GM21423 (cell line): ENCODE measurements around the gene GRK2.
"Not testable (repeated sequence)": the region's sequence is repeated elsewhere in the genome, so short reads cannot be mapped to it uniquely, and the experiment has no call there.

Experiments used
- ATAC-seq: cut with Tn5 transposase; IDR thresholded peaks from one replicate; pipeline ENCODE4 v1.9.1; 2021; ENCODE audit warnings: mild to moderate bottlenecking, moderate library complexity; ENCODE audit not compliant: unreplicated experiment

GRK2 gene

GRCh38 chr11:67310246-67311050 lies 44.2 kb downstream of the GRK2 start:
- no peak for ATAC-seq

- no peak for ATAC-seq
Measured at GRCh38 chr11:67311051-67311555, 44.8 kb downstream of the GRK2 start.

- no peak for ATAC-seq
Measured at GRCh38 chr11:67311556-67312082, 45.3 kb downstream of the GRK2 start.

- ATAC-seq: no peak
Measured at GRCh38 chr11:67312187-67313021, 46.1 kb downstream of the GRK2 start.

- no peak for ATAC-seq
Measured at GRCh38 chr11:67313125-67313890, 47.0 kb downstream of the GRK2 start.

GRCh38 chr11:67314218-67314617 lies 47.9 kb downstream of the GRK2 start:
- ATAC-seq: no peak

- no peak for ATAC-seq
Measured at GRCh38 chr11:67315325-67315909, 49.1 kb downstream of the GRK2 start.

- ATAC-seq: no peak
Measured at GRCh38 chr11:67316882-67317204, 50.6 kb downstream of the GRK2 start.

- peak; percentile 79 for ATAC-seq
Measured at GRCh38 chr11:67317205-67317887, 51.1 kb downstream of the GRK2 start.

GRCh38 chr11:67317888-67318555 lies 51.7 kb downstream of the GRK2 start:
- no peak for ATAC-seq

- ATAC-seq: not testable (repeated sequence)
Measured at GRCh38 chr11:67318876-67319275, 52.6 kb downstream of the GRK2 start.

- ATAC-seq: no peak
Measured at GRCh38 chr11:67320011-67320410, 53.7 kb downstream of the GRK2 start.

GRCh38 chr11:67320691-67321090 lies 54.4 kb downstream of the GRK2 start:
- no peak for ATAC-seq

GRCh38 chr11:67321313-67321871 lies 55.1 kb downstream of the GRK2 start:
- no peak for ATAC-seq

GRCh38 chr11:67322049-67322448 lies 55.8 kb downstream of the GRK2 start:
- no peak for ATAC-seq

- ATAC-seq: no peak
Measured at GRCh38 chr11:67323526-67323925, 57.3 kb downstream of the GRK2 start.

GRCh38 chr11:67332081-67332691 lies 65.9 kb downstream of the GRK2 start:
- no peak for ATAC-seq
